NCI-H82 treated with DMSO at 0.1 percent for 48 hours (cell line): ENCODE measurements around the gene TMEM191B.
"Not testable (repeated sequence)": the region's sequence is repeated elsewhere in the genome, so short reads cannot be mapped to it uniquely, and the experiment has no call there.

Source experiments
- DNase-seq: peaks from one replicate; lab custom pipeline; 2025; ENCODE audit not compliant: unreplicated experiment; lab: John Stamatoyannopoulos, UW

TMEM191B gene

DNA sequence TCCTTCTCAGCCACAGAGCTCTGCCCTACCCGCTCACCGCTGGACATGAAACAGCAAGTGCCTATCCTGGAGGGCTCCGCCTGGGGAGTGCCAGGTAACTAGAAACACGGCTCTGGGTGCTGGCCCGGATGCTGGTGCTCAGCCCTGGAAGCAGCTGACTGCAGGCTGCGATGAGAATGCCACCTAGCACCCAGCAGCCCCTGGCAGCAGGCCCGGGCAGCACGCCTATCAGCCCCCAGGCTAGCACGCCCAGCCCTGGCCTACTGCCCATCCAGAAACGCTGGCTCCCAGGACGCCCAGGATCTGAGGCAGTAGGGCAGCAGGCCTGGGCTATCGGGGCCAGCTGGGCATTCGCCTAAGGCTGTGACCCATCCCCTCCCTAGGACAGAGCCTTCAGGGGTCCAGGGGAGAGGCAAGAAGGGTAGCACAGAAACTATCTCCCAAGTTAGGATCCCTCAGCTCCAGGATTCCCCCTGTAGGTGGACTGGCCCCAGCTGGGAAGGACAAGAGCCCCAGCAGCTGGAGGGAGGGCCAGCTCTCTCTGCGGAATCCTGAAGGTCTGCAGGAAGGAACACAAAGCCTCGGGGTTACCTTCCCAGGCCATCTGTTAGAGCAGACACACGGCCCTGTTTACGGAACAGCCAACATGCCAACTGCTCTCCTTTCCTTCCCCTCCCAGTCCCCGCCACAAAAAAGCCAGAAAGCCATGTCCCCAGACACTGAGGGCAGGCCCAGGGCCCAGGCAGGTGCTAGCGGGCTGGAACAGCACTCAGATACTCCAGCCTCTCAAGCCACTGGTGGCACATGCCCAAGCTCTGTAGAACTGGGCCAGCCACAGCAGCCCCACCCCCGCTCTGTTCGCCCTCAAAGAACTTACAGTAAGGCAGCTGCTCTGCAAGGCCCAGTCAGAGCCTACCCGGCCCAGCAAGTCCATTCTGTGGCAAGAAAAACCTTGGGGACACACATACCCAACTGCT is 27.0 kb downstream of the TMEM191B start:
- DNase-seq = not testable (repeated sequence)

DNA sequence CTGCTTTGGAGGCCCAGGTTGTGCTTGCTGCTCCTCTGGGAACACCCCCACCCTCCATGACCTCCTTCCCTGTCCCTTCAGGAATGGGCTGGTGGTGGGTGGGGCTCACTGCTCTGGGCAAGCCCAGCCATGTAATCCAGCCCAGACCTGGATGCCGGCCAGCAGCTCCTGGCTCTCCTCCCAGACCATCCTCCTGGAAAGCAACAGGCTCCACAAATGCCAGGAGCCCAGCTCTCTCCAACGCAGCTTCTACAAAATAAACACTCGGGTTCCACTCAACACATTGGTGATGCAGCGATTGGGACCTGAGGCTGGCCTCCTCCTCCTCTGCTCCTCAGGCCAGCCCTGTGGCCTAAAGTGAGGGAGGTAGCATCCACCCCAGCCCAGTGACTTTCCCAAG is 30.9 kb downstream of the TMEM191B start:
- not testable (repeated sequence) for DNase-seq

DNA sequence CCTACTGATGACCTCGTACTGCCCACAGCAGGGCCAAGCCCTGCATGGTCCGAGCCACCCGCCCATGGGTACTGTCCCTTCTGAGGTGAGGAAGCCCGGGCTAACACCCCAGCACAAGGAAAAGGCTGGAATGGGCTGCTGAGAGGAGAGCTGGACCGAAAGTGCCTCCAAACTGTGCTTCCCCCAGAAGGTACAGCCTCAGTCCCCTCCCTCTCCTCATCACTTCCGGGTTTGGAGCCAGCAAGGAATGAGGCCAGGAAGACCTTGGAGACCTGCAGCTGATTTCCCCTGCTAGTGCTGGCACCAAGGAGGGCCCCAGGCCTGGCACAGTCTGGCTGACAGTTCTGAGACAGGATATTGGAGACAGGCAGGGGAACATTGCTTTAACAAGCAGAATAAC is 31.3 kb downstream of the TMEM191B start:
- not testable (repeated sequence) for DNase-seq

DNA sequence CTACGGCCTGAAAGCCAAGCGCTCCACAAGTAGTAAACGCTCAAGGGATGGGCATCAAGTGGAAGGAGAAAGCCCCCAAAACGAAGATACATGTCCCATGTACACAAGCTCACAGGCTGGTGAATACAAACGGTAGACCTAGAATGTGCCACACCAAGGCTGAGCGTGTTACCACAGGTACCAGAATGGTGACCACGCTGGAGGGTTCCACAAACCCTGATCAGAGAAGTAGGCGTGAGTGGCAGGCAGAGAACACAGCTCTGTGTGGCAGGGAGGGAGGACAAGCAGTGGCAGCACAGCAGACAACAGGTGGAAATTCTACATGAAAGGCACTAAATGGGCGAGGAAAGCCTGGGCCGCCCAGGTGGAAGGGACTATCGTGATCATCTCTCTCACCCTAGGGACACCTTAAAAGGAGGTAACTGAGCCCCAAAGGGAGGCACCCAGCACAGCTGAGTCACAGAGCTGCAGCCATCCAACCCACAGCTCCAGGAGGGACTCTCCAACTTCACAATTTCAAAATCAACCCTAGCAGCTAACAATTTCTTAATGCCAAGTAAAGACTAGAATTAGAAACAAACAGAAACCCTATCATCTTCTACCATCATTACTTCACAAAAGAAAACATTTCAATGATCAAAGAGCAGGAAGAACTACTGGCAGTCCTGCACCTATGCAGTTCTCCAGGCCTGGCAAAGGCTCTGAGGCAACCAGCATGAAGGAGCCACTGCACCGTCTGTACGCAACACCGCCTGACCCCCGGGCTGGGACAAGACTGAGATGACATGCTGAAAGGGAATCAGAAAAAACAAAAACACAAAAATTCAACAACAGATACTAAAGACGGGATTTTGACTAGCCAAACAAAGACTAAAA is 32.7 kb downstream of the TMEM191B start:
- not testable (repeated sequence) for DNase-seq

DNA sequence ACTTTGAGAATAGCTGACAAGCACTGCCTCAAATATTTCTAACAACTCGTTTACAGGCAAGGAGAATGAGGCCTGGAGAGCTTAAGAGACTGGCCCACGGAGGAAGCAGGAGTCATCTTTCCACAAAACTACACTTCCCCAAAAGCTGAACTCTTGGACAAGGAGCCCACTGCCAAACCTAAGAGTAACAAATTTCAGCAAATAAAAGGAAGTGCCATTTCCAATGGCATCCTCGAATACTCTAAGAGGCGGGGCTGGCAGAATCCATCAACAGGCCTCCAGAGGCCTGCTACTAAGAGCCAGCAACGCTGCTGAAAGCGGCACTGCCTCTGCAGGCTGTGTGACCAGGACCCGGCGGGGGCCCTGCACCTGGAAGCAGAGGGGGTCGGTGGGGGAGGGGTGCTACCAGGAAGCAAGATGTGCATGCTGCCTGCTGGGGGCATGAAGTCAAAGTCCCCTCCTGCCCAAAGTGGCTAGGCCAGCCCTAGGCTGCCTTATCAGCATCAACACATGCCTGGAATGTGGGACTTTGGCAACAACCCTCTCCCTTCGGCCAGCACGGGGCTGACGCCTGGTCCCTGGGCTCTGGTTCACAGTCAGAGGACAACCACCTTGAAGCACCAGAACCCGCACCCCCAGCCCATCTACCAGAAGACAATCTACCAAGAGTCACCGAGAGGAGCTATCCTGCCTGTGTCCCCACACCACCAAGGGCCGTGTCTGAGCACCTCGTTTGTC is 43.1 kb downstream of the TMEM191B start:
- not testable (repeated sequence) for DNase-seq

DNA sequence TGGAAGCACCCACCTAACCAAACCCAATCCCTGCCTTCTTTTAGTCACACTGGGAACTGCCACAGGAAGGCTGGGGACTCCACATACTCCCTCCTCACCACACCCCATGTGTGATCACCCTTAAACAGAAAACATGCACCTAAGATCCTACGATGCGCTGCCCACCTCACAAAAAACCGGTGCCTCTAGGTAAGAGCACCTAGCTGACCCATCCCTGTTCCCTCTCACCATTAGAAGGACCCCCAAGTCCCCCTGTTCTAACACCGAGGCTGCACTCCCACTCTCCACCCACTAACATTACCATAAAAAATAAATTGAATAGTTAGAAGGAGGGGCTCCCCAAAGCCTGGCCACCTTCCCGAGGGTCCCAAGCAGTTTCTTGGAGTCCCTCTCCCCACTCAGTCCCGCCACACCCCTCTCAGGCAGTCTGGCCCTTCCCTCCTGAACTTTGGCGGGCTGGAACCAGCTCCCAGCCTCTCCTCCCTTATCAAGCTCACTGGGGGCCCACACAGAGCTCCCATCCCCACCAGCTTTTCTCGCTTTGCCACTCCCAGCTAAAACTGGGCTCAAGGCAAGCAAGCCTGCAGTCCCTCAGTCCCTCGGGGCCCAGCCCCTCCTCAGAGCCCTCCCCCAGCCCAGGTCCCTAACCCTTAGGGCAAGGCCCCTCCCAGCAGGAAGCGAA is 46.0 kb downstream of the TMEM191B start:
- DNase-seq = not testable (repeated sequence)

DNA sequence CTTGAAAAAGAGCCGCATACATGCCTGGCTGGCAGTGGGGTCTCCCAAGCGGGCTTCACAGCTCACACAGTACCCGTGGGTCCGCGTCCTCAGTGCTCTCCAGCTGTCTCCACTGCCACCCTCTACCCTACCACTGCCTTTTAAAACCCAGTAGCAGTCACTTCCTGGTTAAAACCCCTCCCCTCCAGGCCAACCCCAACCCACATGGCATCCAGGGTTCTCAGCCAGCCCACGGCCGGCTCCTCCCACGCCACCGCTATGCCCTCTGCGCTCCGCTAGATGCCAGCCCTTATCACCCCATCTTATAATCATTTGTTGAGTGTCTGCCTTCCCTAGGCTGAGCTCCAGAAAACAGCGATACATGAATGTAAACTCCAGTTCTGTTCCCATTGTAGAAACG is 47.0 kb downstream of the TMEM191B start:
- DNase-seq = not testable (repeated sequence)

DNA sequence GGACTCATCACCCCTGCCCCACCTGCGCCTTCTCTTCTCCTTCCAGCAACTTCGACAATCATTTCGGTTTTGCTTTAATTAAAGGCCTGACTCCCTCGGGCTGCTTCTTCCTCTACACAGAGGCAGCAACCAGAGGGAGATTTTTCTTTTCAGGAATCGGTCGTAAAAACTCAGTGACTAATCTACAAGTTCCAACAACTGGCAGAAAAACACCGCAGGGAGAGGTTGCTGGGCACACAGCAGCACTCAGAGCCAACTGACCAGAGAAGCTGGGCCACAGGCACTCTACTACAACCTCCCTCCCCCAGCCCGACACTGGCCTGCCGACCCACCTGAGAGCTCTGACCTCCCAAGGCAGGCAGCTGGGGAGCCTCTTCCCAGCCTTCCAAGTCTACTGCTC is 48.1 kb downstream of the TMEM191B start:
- DNase-seq = not testable (repeated sequence)

DNA sequence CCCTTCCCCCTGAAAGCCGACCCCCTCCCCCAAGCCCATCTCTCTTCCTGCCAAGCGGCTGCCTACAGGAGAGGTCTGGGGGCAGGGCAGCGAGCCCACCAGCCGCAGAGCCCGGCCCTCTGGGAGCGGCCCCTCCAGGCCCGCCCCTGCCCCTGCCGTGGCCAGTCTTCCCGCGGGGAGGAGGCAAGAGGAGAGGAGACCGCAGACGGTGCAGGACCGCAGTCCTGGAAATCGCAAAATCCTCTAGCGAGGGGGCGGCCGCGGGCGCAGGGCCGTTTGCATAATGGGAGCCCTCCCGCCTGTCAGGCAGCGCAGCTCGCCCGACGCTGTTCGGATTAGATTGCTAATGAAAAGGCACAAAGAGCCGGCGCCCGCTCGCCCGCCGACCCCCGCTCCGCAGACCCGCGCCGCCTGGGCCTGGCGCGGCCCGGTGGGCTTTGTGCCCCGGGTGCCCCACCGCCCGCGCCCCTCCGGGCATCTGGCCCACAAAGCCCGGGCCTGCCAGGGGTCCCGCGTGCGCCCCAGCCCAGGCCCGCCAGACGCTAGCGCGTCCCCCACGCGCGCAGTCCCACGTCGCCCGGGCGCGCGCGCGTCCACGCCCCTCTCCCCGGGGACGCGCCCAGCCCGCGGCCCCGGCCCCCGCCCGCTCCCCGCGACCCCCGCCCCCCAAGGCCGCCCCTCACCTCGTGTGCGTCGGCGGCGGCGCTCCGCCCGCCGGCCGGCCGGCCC is 49.7 kb downstream of the TMEM191B start:
- not testable (repeated sequence) for DNase-seq

DNA sequence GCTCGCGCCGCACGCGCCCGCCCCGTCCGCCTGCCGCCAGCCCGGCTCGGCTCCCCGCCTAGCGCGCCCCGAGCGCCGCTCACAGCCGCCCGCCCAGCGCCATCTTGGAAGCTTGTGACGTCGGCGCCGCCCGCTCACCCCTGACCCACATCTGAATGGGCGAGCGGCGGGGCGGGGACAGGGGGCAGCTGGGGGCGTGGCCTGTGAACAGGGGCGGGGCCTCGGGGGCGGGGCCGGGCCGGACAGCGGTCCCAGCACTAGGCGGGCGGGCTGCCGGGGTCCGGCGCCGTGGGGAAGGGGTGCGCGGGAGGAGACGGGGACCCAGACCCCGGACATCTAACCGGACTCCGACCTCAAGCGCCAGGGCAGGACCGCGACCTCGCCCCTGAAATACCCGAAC is 50.2 kb downstream of the TMEM191B start:
- not testable (repeated sequence) for DNase-seq
